WI38 (cell line): ENCODE data around the gene EIF2D.

Source experiments
- H3K4me3 ChIP-seq: 2 replicates; pipeline ENCODE4 v1.5.1; 2011; ENCODE audit warnings: low read depth, mild to moderate bottlenecking, control low read depth, low read length
- TF ChIP-seq, protein P1 (sequence below): IDR thresholded peaks from 2 replicates; pipeline ENCODE4 v1.5.1; 2012; ENCODE audit warnings: low read depth, mild to moderate bottlenecking, control low read depth, low read length

Gene EIF2D

GRCh38 chr1:206579747-206580437 is 32.4 kb downstream of the EIF2D start:
- TF ChIP-seq, protein P1, sequence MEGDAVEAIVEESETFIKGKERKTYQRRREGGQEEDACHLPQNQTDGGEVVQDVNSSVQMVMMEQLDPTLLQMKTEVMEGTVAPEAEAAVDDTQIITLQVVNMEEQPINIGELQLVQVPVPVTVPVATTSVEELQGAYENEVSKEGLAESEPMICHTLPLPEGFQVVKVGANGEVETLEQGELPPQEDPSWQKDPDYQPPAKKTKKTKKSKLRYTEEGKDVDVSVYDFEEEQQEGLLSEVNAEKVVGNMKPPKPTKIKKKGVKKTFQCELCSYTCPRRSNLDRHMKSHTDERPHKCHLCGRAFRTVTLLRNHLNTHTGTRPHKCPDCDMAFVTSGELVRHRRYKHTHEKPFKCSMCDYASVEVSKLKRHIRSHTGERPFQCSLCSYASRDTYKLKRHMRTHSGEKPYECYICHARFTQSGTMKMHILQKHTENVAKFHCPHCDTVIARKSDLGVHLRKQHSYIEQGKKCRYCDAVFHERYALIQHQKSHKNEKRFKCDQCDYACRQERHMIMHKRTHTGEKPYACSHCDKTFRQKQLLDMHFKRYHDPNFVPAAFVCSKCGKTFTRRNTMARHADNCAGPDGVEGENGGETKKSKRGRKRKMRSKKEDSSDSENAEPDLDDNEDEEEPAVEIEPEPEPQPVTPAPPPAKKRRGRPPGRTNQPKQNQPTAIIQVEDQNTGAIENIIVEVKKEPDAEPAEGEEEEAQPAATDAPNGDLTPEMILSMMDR = no peak
- no peak overlapping the region for H3K4me3 ChIP-seq

DNA sequence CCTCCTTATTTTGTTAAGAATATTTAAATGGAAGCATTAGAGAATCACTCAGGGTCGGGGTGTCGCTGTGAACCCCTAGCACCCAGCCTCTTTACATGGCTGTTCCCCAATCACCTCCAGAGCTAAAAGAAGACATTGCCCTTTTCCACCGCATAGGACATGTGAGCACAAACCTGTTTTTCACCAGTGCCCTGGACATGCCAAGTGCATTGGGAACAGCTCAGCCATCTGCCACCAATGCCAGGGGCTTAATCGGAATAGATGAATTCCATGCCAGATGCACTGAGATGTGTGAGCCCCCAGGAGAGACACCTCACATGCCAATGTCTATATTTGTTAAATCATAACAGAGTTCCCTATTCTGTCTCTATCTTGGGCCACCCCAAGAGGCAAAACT is 33.3 kb downstream of the EIF2D start:
- H3K4me3 ChIP-seq = no peak overlapping the region
- TF ChIP-seq, protein P1 = no peak

- TF ChIP-seq, protein P1 = no peak
Observed at GRCh38 chr1:206578068-206578977, 33.9 kb downstream of the EIF2D start.

DNA sequence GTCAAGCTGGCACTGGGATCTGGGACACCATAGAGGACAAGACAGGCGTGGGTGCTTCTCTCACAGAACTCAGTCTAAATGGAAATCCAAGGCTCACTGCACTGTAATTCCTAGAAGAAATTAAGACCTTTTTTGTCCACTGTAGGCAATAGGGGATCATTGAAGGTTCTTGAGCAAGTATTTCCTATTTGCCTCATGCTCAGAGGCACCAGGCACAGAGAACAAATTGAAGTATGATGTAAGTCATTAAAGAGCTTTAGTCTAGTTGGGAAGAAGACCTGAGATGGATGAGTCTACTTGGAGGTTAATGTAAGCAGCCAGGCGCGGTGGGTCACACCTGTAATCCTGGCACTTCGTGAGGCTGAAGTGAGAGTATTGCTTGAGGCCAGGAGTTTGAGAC is 34.6 kb downstream of the EIF2D start:
- TF ChIP-seq, protein P1 = no peak
- H3K4me3 ChIP-seq = no peak overlapping the region

More at GRCh38 chr1:206578068-206578977, 33.9 kb downstream of the EIF2D start:
- H3K4me3 ChIP-seq = no peak overlapping the region

GRCh38 chr1:206575894-206576737 is 36.1 kb downstream of the EIF2D start:
- H3K4me3 ChIP-seq = no peak overlapping the region
- TF ChIP-seq, protein P1 = no peak

- TF ChIP-seq, protein P1 = no peak
- no peak overlapping the region for H3K4me3 ChIP-seq
Observed at GRCh38 chr1:206575165-206575893, 36.9 kb downstream of the EIF2D start.
